HG02571 (cell line): Measurements from ENCODE around the gene DDX49.
"Not testable (repeated sequence)": the region's sequence is repeated elsewhere in the genome, so short reads cannot be mapped to it uniquely, and the experiment has no call there.

Experiments
- ATAC-seq: cut with Tn5 transposase; IDR thresholded peaks from one replicate; pipeline ENCODE4 v1.9.1; 2021; ENCODE audit warnings: mild to moderate bottlenecking, moderate library complexity; ENCODE audit not compliant: unreplicated experiment

Gene DDX49

GRCh38 chr19:18895038-18895823, 24.3 kb upstream of the DDX49 start:
- no peak for ATAC-seq

- no peak for ATAC-seq
Measured at GRCh38 chr19:18895824-18896341, 23.6 kb upstream of the DDX49 start, which contains the start of gene CERS1. Gene CERS1, minus strand, starts transcription at chr19:18896158. Its CDS starts 86 bp downstream, at chr19:18896072.

DNA sequence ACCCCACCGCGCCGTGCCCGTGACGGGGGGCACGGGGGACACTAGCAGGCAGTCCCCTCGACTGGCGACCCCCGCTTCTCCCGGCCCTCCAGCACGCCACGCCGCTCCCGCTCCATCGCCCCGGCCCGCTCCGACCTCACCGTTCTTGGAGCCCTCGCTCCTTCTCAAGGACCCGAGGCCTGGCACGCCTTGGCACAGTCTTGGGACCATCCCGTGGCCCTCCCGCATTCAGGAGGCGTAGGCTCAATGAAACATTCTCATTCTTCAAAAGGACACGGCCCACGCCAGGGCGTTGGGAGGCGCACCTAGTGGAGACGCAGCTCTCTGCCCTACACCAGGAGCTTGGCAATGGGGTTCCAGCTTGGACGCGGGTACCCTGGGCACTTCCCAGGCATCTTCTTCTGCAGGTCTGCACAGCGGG, 23.1 kb upstream of the DDX49 start:
- no peak for ATAC-seq

GRCh38 chr19:18897094-18898029, 22.2 kb upstream of the DDX49 start:
- no peak for ATAC-seq

GRCh38 chr19:18898081-18898606, 21.4 kb upstream of the DDX49 start:
- ATAC-seq, result no peak

- ATAC-seq, result no peak
Measured at GRCh38 chr19:18898607-18899408, 20.7 kb upstream of the DDX49 start.

DNA sequence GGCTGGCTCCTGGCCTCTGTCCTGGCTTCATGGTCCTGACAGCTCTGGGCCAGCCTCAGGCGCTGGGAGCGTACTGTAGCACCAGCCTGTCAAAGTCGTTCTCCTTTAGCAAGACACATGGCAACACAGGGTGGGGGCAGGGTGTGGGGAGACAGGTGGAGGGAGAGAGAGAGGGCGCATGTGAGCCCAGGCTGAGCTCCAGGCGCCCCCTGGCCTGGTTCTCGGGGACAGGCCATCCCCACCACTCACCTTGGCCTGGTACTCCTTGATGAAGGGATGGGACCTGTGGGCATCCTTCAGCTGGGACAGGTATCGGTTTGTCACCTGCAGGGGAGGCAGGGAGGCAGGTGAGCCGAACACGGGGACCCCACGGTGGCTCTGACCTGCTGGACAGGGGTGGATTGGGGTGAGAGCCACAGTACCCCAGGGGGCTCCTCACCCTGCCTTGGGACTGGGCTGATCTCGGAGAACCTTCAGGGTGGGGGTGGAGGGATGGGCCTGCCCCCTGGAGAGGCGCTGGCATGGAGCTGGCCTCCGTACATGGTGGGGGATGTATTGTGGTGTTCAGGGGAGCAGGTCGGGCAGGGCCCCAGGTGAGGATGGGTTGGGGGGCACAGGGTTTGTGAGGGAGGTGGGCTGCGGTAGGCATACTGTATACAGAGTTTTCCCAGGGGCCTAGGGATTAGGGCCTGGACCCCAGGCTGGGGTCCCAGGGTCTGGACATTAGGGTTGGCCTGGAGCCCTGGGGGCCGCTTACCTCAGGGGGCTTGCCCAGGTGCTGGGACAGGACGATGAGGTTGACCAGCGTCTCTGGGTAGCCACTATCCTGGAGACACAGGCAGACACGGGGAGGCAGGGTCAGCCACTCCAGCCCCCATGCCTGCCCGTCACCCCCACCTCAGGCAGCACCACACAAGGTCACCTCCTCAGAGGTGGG, 19.6 kb upstream of the DDX49 start:
- ATAC-seq, result no peak

DNA sequence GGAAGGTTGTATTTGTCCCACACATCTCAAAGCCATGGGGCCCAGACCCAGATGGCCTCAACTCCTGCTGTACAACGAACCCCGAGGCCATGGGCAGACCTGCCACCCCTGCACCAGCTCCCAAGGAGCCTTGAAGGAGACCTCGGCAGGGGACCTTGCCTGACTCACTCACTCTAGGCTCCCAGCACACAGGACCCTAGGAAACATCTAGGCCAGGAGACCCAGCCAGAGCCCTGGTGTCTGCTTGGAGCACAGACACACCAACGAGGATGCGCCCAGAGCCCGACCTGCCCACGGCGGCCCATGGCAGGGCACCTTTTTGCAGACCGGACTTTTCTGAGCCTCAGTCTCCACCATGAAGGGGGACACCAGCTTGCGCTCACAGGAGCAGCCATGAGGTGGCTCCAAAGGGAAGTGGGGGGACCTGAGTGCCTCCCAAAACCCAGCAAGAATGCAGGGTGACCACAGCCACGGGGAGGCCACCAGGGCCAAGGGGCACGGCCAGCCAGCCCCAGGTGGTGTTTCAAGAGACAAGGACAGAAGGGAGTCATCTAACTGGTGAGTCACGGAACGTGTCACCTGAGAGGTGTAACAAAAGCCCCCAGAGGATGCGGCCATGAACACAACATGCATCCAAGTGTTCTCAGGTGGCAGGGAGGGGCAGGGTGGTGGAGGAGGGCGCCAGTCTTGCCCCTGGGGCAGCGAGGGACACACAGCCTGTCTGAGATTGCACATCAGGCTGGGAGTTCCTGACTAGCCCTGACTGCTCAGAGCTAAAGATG, 18.6 kb upstream of the DDX49 start:
- ATAC-seq, result no peak

- ATAC-seq, result no peak
Measured at GRCh38 chr19:18901491-18901890, 18.0 kb upstream of the DDX49 start.

DNA sequence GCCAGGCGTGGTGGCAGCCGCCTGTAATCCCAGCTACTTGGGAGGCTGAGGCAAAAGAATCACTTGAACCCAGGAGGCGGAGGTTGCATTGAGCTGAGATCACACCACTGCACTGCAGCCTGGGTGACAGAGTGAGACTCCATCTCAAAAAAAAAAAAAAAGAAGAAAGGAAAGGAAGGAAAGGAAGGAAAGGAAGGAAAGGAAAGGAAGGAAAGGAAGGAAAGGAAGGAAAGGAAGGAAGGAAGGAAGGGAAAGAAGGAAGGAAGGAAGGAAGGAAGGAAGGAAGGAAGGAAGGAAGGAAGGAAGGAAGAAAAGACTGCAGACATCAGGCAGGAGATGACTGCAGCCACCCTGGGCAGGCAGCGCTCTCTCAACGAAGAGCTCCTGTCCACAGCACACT, 17.0 kb upstream of the DDX49 start:
- not testable (repeated sequence) for ATAC-seq

- ATAC-seq, result no peak
Measured at GRCh38 chr19:18903156-18904037, 16.1 kb upstream of the DDX49 start.

DNA sequence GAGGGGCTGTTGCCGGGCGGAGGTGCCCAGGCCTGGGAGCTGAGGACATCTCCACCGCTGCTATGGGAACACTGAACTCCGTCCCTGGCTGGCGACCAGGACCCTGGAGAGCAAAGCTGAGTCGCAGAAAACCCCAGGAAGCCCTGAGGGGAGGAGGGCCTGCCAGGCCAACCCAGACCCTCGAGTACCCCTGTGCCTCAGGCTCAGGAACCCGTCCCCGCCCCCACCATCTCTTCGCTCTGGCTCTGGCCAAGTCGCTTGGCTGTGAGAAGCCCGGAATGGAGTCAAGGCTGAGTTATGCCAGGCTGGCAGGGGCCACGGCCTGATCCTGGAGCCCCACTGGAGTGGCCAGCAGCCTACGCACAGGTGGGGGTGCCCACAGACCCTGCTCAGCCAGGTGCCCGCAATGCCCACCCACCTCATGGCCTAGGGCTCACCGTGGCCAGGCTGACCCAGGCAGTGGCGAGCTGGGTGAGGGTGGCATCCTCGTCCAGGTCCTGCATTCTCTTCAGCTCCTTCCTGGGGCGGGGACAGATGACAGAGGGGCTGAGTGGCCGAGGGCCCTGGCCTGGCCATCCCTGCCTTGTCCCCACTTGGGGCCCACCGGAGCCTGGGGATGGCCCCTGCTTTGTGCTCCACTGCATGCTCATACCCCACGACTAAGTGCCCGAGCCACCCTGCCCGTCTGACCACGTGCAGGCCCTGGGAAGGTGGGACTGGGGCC, 15.0 kb upstream of the DDX49 start:
- ATAC-seq, result no peak

DNA sequence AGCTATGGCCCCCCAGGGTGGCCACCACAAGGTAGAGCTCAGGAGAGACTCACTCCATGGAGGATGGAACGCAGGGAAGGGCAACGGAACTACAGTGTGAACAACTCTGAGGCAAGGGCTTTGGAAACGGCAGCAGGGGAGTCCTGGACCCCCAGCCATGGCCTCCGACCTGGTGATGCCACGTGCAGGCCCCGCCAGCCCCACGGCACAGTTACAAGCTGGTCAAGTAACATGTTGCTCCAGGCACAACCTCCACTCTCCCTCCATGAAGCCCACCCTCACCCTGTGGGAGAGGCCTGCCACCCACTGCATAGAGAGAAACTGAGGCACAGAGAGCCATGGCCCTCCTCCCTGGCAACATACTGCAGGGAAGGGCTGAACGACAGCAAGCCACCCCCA, 14.5 kb upstream of the DDX49 start:
- ATAC-seq, result no peak

DNA sequence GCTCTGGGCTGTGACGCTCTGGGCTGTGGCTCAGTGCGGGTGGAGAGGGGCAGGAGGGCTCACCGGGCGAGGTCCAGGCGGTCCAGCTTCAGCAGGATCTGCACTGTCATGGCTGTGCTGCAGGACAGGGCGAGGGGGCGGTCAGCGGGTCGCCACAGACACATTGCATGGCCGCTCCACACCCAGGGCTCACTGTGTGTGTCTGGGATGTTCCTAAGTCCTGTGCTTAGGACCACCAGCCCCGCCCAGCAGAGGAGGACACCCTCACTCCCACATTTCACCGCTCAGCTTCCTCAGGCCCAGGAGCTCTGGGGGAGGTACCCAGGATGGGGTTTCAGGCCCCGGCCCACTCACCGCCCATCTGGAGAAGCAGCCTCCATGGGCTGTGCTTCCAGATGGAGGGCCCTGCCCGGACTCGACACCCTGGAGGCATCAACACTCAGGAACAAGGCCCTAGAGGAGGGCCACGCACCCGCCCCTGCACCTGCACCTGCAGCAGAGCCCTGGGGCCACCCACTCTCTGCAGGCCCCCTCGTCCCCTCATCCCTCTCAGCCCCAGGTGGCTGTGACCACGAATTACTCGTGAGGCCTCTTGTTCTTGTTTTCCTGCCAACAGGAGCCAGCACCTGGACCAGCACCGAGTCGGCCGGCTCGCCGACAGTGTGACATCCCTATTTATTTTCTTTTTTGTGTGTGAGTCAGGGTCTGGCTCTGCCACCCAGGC, 13.8 kb upstream of the DDX49 start:
- ATAC-seq, result no peak

- no peak for ATAC-seq
Measured at GRCh38 chr19:18906605-18907519, 12.7 kb upstream of the DDX49 start.
